ENCODE results near the gene MACROD2.

Gene MACROD2

GRCh38 chr20:15461938-15462337 is 1466.6 kb downstream of the MACROD2 start:
- Histone ChIP-seq H3K27ac (ENCODE audit: low read length) (no peak overlapping the region), H3K4me3 (ENCODE audit: low read length in 2 of 2) (no peak overlapping the region), H3K4me1 (ENCODE audit: control insufficient read depth, insufficient read depth, low read length) (no peaks in the 10 kb centered on the region), H3K9me3 (ENCODE audit: control insufficient read depth in 2 of 2, low read length in 2 of 2) (peaks cover 0 to 3% of the 10 kb centered on the region in 2 donors), H3K27me3 (ENCODE audit: control insufficient read depth in 1 of 2, insufficient read depth in 2 of 2, low read length in 2 of 2) (no peaks in the 10 kb centered on the region), H3K36me3 (ENCODE audit: control insufficient read depth in 2 of 2, insufficient read depth in 2 of 2, low read length in 2 of 2) (no peaks in the 10 kb centered on the region), H3K9ac (ENCODE audit: low read length in 2 of 2) (no peak overlapping the region)

- Histone ChIP-seq H3K9me3 (ENCODE audit: control insufficient read depth in 2 of 2, low read length in 2 of 2) (peaks cover 0 to 3% of the 10 kb centered on the region in 2 donors), H3K36me3 (ENCODE audit: control insufficient read depth in 2 of 2, insufficient read depth in 2 of 2, low read length in 2 of 2) (no peaks in the 10 kb centered on the region), H3K9ac (ENCODE audit: low read length in 2 of 2) (no peak overlapping the region), H3K4me3 (ENCODE audit: low read length in 2 of 2) (no peak overlapping the region), H3K27me3 (ENCODE audit: control insufficient read depth in 1 of 2, insufficient read depth in 2 of 2, low read length in 2 of 2) (no peaks in the 10 kb centered on the region), H3K4me1 (ENCODE audit: control insufficient read depth, insufficient read depth, low read length) (peaks cover 5% of the 10 kb centered on the region), H3K27ac (ENCODE audit: low read length) (no peak overlapping the region)
These were observed 1480.2 kb downstream of the MACROD2 start for GRCh38 chr20:15475483-15475882.

GRCh38 chr20:15476186-15476585 is 1480.9 kb downstream of the MACROD2 start:
- H3K36me3 ChIP-seq (ENCODE audit: control insufficient read depth in 2 of 2, insufficient read depth in 2 of 2, low read length in 2 of 2), result no peaks in the 10 kb centered on the region
- H3K4me3 ChIP-seq (ENCODE audit: low read length in 2 of 2), result no peak overlapping the region
- no peak overlapping the region for H3K27ac ChIP-seq (ENCODE audit: low read length)
- peaks cover 0 to 3% of the 10 kb centered on the region in 2 donors for H3K9me3 ChIP-seq (ENCODE audit: control insufficient read depth in 2 of 2, low read length in 2 of 2)
- no peaks in the 10 kb centered on the region for H3K27me3 ChIP-seq (ENCODE audit: control insufficient read depth in 1 of 2, insufficient read depth in 2 of 2, low read length in 2 of 2)
- H3K9ac ChIP-seq (ENCODE audit: low read length in 2 of 2), result no peak overlapping the region
- H3K4me1 ChIP-seq (ENCODE audit: control insufficient read depth, insufficient read depth, low read length), result peaks cover 5% of the 10 kb centered on the region

- H3K4me3 ChIP-seq (ENCODE audit: low read length in 2 of 2), result no peak overlapping the region
- no peaks in the 10 kb centered on the region for H3K36me3 ChIP-seq (ENCODE audit: control insufficient read depth in 2 of 2, insufficient read depth in 2 of 2, low read length in 2 of 2)
- peaks cover 5% of the 10 kb centered on the region for H3K4me1 ChIP-seq (ENCODE audit: control insufficient read depth, insufficient read depth, low read length)
- no peak overlapping the region for H3K9ac ChIP-seq (ENCODE audit: low read length in 2 of 2)
- no peaks in the 10 kb centered on the region for H3K27me3 ChIP-seq (ENCODE audit: control insufficient read depth in 1 of 2, insufficient read depth in 2 of 2, low read length in 2 of 2)
- H3K27ac ChIP-seq (ENCODE audit: low read length), result no peak overlapping the region
- peaks cover 0 to 3% of the 10 kb centered on the region in 2 donors for H3K9me3 ChIP-seq (ENCODE audit: control insufficient read depth in 2 of 2, low read length in 2 of 2)
These were observed 1481.5 kb downstream of the MACROD2 start for GRCh38 chr20:15476781-15477180.

- no peak overlapping the region for H3K9ac ChIP-seq (ENCODE audit: low read length in 2 of 2)
- no peaks in the 10 kb centered on the region for H3K36me3 ChIP-seq (ENCODE audit: control insufficient read depth in 2 of 2, insufficient read depth in 2 of 2, low read length in 2 of 2)
- peaks cover 0 to 3% of the 10 kb centered on the region in 2 donors for H3K9me3 ChIP-seq (ENCODE audit: control insufficient read depth in 2 of 2, low read length in 2 of 2)
- no peak overlapping the region for H3K27ac ChIP-seq (ENCODE audit: low read length)
- no peaks in the 10 kb centered on the region for H3K27me3 ChIP-seq (ENCODE audit: control insufficient read depth in 1 of 2, insufficient read depth in 2 of 2, low read length in 2 of 2)
- no peak overlapping the region for H3K4me3 ChIP-seq (ENCODE audit: low read length in 2 of 2)
- no peaks in the 10 kb centered on the region for H3K4me1 ChIP-seq (ENCODE audit: control insufficient read depth, insufficient read depth, low read length)
These were observed 1487.2 kb downstream of the MACROD2 start for GRCh38 chr20:15482525-15482924.

GRCh38 chr20:15485519-15485918 is 1490.2 kb downstream of the MACROD2 start:
- H3K9ac ChIP-seq (ENCODE audit: low read length in 2 of 2), result no peak overlapping the region
- H3K36me3 ChIP-seq (ENCODE audit: control insufficient read depth in 2 of 2, insufficient read depth in 2 of 2, low read length in 2 of 2), result no peaks in the 10 kb centered on the region
- no peak overlapping the region for H3K4me3 ChIP-seq (ENCODE audit: low read length in 2 of 2)
- no peaks in the 10 kb centered on the region for H3K4me1 ChIP-seq (ENCODE audit: control insufficient read depth, insufficient read depth, low read length)
- H3K27me3 ChIP-seq (ENCODE audit: control insufficient read depth in 1 of 2, insufficient read depth in 2 of 2, low read length in 2 of 2), result no peaks in the 10 kb centered on the region
- H3K9me3 ChIP-seq (ENCODE audit: control insufficient read depth in 2 of 2, low read length in 2 of 2), result no peaks in the 10 kb centered on the region
- no peak overlapping the region for H3K27ac ChIP-seq (ENCODE audit: low read length)

GRCh38 chr20:15487030-15487429 is 1491.7 kb downstream of the MACROD2 start:
- no peaks in the 10 kb centered on the region for H3K9me3 ChIP-seq (ENCODE audit: control insufficient read depth in 2 of 2, low read length in 2 of 2)
- H3K4me1 ChIP-seq (ENCODE audit: control insufficient read depth, insufficient read depth, low read length), result no peaks in the 10 kb centered on the region
- H3K9ac ChIP-seq (ENCODE audit: low read length in 2 of 2), result no peak overlapping the region
- no peak overlapping the region for H3K27ac ChIP-seq (ENCODE audit: low read length)
- no peaks in the 10 kb centered on the region for H3K27me3 ChIP-seq (ENCODE audit: control insufficient read depth in 1 of 2, insufficient read depth in 2 of 2, low read length in 2 of 2)
- H3K36me3 ChIP-seq (ENCODE audit: control insufficient read depth in 2 of 2, insufficient read depth in 2 of 2, low read length in 2 of 2), result no peaks in the 10 kb centered on the region
- H3K4me3 ChIP-seq (ENCODE audit: low read length in 2 of 2), result no peak overlapping the region

- no peaks in the 10 kb centered on the region for H3K4me1 ChIP-seq (ENCODE audit: control insufficient read depth, insufficient read depth, low read length)
These were observed 1492.4 kb downstream of the MACROD2 start for GRCh38 chr20:15487682-15488081.

GRCh38 chr20:15491575-15491974 is 1496.3 kb downstream of the MACROD2 start:
- no peak overlapping the region for H3K4me3 ChIP-seq (ENCODE audit: low read length in 2 of 2)
- no peak overlapping the region for H3K9ac ChIP-seq (ENCODE audit: low read length in 2 of 2)
- H3K27ac ChIP-seq (ENCODE audit: low read length), result no peak overlapping the region
- H3K36me3 ChIP-seq (ENCODE audit: control insufficient read depth in 2 of 2, insufficient read depth in 2 of 2, low read length in 2 of 2), result no peaks in the 10 kb centered on the region
- H3K4me1 ChIP-seq (ENCODE audit: control insufficient read depth, insufficient read depth, low read length), result no peaks in the 10 kb centered on the region
- no peaks in the 10 kb centered on the region for H3K9me3 ChIP-seq (ENCODE audit: control insufficient read depth in 2 of 2, low read length in 2 of 2)
- H3K27me3 ChIP-seq (ENCODE audit: control insufficient read depth in 1 of 2, insufficient read depth in 2 of 2, low read length in 2 of 2), result no peaks in the 10 kb centered on the region

More at GRCh38 chr20:15487682-15488081, 1492.4 kb downstream of the MACROD2 start:
- Histone ChIP-seq H3K36me3 (ENCODE audit: control insufficient read depth in 2 of 2, insufficient read depth in 2 of 2, low read length in 2 of 2) (no peaks in the 10 kb centered on the region), H3K27ac (ENCODE audit: low read length) (no peak overlapping the region), H3K4me3 (ENCODE audit: low read length in 2 of 2) (no peak overlapping the region), H3K9me3 (ENCODE audit: control insufficient read depth in 2 of 2, low read length in 2 of 2) (no peaks in the 10 kb centered on the region), H3K27me3 (ENCODE audit: control insufficient read depth in 1 of 2, insufficient read depth in 2 of 2, low read length in 2 of 2) (no peaks in the 10 kb centered on the region), H3K9ac (ENCODE audit: low read length in 2 of 2) (no peak overlapping the region)

- Histone ChIP-seq H3K4me3 (ENCODE audit: low read length in 2 of 2) (no peak overlapping the region), H3K9me3 (ENCODE audit: control insufficient read depth in 2 of 2, low read length in 2 of 2) (no peaks in the 10 kb centered on the region), H3K4me1 (ENCODE audit: control insufficient read depth, insufficient read depth, low read length) (no peaks in the 10 kb centered on the region), H3K27ac (ENCODE audit: low read length) (no peak overlapping the region), H3K9ac (ENCODE audit: low read length in 2 of 2) (no peak overlapping the region), H3K27me3 (ENCODE audit: control insufficient read depth in 1 of 2, insufficient read depth in 2 of 2, low read length in 2 of 2) (no peaks in the 10 kb centered on the region), H3K36me3 (ENCODE audit: control insufficient read depth in 2 of 2, insufficient read depth in 2 of 2, low read length in 2 of 2) (no peaks in the 10 kb centered on the region)
These were observed 1499.5 kb downstream of the MACROD2 start for GRCh38 chr20:15494851-15495250.

GRCh38 chr20:15496501-15497039 is 1501.3 kb downstream of the MACROD2 start:
- H3K36me3 ChIP-seq (ENCODE audit: control insufficient read depth in 2 of 2, insufficient read depth in 2 of 2, low read length in 2 of 2), result no peaks in the 10 kb centered on the region
- H3K9ac ChIP-seq (ENCODE audit: low read length in 2 of 2), result no peak overlapping the region
- no peaks in the 10 kb centered on the region for H3K9me3 ChIP-seq (ENCODE audit: control insufficient read depth in 2 of 2, low read length in 2 of 2)
- no peaks in the 10 kb centered on the region for H3K27me3 ChIP-seq (ENCODE audit: control insufficient read depth in 1 of 2, insufficient read depth in 2 of 2, low read length in 2 of 2)
- no peak overlapping the region for H3K27ac ChIP-seq (ENCODE audit: low read length)
- H3K4me1 ChIP-seq (ENCODE audit: control insufficient read depth, insufficient read depth, low read length), result no peaks in the 10 kb centered on the region
- H3K4me3 ChIP-seq (ENCODE audit: low read length in 2 of 2), result no peak overlapping the region
